Stomach (tissue), 19 donors: ENCODE results near the gene ARMH1. TPM values are rescaled to one million over a fixed set of nuclear protein-coding genes. Genes with fewer than 3 reads are reported as not detected.

Experiments used
- DNase-seq, 2 donors: peaks; one replicate each; pipeline versions ENCODE4 v3.0.0 to v3.0.0-alpha.2; 2013 to 2019
- H3K27ac ChIP-seq, 5 donors: fragments of 200-600 bp in 4 of 5; sonication (generic) in 4 of 5; one replicate each; pipeline ENCODE4 v1.5.1; 2013 to 2019; ENCODE audit warnings: mild to moderate bottlenecking in 1 of 5, moderate library complexity in 1 of 5
- H3K27me3 ChIP-seq, 3 donors: fragments of 200-600 bp; sonication (generic); one replicate each; pipeline ENCODE4 v1.5.1; 2017 to 2019; ENCODE audit warnings: mixed run types in 1 of 3
- H3K36me3 ChIP-seq, 4 donors: fragments of 200-600 bp; sonication (generic); 1 replicate in 3 of 4; 2 replicates in 1 of 4; pipeline ENCODE4 v1.5.1; 2016 to 2019
- H3K4me1 ChIP-seq, 4 donors: fragments of 200-600 bp; sonication (generic); one replicate each; pipeline ENCODE4 v1.5.1; 2016 to 2019
- H3K4me3 ChIP-seq, 4 donors: fragments of 200-600 bp; sonication (generic) in 3 of 4; one replicate each; pipeline ENCODE4 v1.5.1; 2016 to 2019; ENCODE audit warnings: mild to moderate bottlenecking in 1 of 4
- H3K9me3 ChIP-seq, 4 donors: fragments of 200-600 bp; sonication (generic); one replicate each; pipeline ENCODE4 v1.5.1; 2016 to 2019
- CTCF ChIP-seq, 7 experiments: fragments of 450-650 bp in 4 of 7; fragments of 200-600 bp in 3 of 7; sonication (generic) in 3 of 7; IDR thresholded peaks; one replicate each; pipeline ENCODE4 v1.5.1; 2016 to 2019; ENCODE audit warnings: antibody characterized with exemption in 7 of 7, control low read depth in 2 of 7, mild to moderate bottlenecking in 1 of 7
- EP300 ChIP-seq: sonication (generic); formaldehyde crosslinking; IDR thresholded peaks from one replicate; pipeline ENCODE4 v1.6.1; 2017; ENCODE audit warnings: antibody characterized with exemption
- POLR2A ChIP-seq, 4 donors: fragments of 450-650 bp; IDR thresholded peaks; one replicate each; pipeline ENCODE4 v1.6.1; 2016; ENCODE audit warnings: antibody characterized with exemption in 4 of 4, control low read depth in 2 of 4, mild to moderate bottlenecking in 1 of 4, moderate library complexity in 1 of 4
- POLR2AphosphoS5 ChIP-seq, 3 donors: sonication (generic); formaldehyde crosslinking; IDR thresholded peaks; one replicate each; pipeline ENCODE4 v1.6.1; 2016; ENCODE audit warnings: antibody characterized with exemption in 3 of 3
- WGBS, 5 donors: extraction: QIAGEN DNeasy Blood & Tissue Kit in 3 of 5; methylation state at CpG; one replicate each; pipeline versions ENCODE4 v1.1.5 to v1.1.7; 2013 to 2018; 5-methylcytosine and 5-hydroxymethylcytosine counted together
- intact Hi-C: fragments of 100-400 bp; cut with DNase I; formaldehyde crosslinking; loops from one replicate; pipeline ENCODE4 v1.15.1; 2023; ENCODE audit warnings: low total_unique reads
- long read RNA-seq, 10 donors: transcript quantifications; one replicate each; lab custom pipeline, GENCODE V29; 2026
- polyA plus RNA-seq, 3 donors: library from polyadenylated mRNA; stranded (reverse); fragments of 200-250 nt; gene quantifications; one replicate each; pipeline ENCODE4 v1.2.3, GENCODE V29; 2013
- total RNA-seq, 5 donors: library from RNA; depleted of rRNA; stranded (reverse); fragments of >200 nt; gene quantifications; one replicate each; pipeline versions ENCODE4 v1.1.0 to v1.2.3, GENCODE V29; 2014 to 2016
- donor health status: healthy with polysubstance abuse.
- donor health status: Bipolar disorder and iron deficiency.
- donor health status: healthy.

Gene ARMH1
- total RNA-seq = 1 to 10 TPM in 2 of 5 donors, not detected in 3; 3.3 to 3.7 TPM
- polyA plus RNA-seq = 1 to 10 TPM; 4.4 to 8.6 (median 5.7) TPM
- long read RNA-seq, donor 1 = 0 reads
- long read RNA-seq, donor 2 = 0 reads
- long read RNA-seq, donor 3 = 0 reads
- long read RNA-seq, donor 4 = 0 reads
- long read RNA-seq, donor 5 = 0 reads
- long read RNA-seq, donor 6 = 0 reads
- long read RNA-seq, donor 7 = 0 reads
- long read RNA-seq, donor 8 = 0 reads
- long read RNA-seq, donor 9 = 0 reads
- long read RNA-seq, donor 10 = 0 reads

GRCh38 chr1:44674113-44675000 lies at the start of gene ARMH1, which contains the start of gene TMEM53:
ARMH1 (plus strand) TSS chr1:44674714; CDS start chr1:44689698, 14,984 bp downstream.
TMEM53 (minus strand) TSS chr1:44674481; CDS start chr1:44674391, 90 bp downstream.
- H3K36me3 ChIP-seq = peaks cover 0 to 4% (median 0%) of the 10 kb centered on the region in 4 donors
- no peaks in the 10 kb centered on the region for H3K27me3 ChIP-seq
- H3K4me3 ChIP-seq = peak within 1 kb of the TSS; percentile 43 to 68 (median 54)
- intact Hi-C loops = no loop called here
- peak in 2 of 4 donors; percentile 21 to 53 for TF ChIP-seq POLR2A (IDR thresholded peaks at IDR 0.05)
- TF ChIP-seq EP300 = no peak
- TF ChIP-seq CTCF (IDR thresholded peaks at IDR 0.05) = no peak
- TF ChIP-seq POLR2AphosphoS5 (IDR thresholded peaks at IDR 0.05) = peak; percentile 7 to 74 (median 39)
- peaks cover 24 to 62% (median 33%) of the 10 kb centered on the region in 4 donors for H3K4me1 ChIP-seq
- no peaks in the 10 kb centered on the region for H3K9me3 ChIP-seq
- 0 to 2% (median 1%) methylated on average over 19 to 56 of the region's 56 CpGs for WGBS, 5 donors
- H3K27ac ChIP-seq = peak within 1 kb of the TSS; percentile 93 to 99 (median 98)
- DNase-seq = peak; percentile 99 to 100

- no peaks in the 10 kb centered on the region for H3K4me1 ChIP-seq
- no peak for DNase-seq
- no peak for TF ChIP-seq POLR2A (IDR thresholded peaks at IDR 0.05)
- TF ChIP-seq POLR2AphosphoS5 (IDR thresholded peaks at IDR 0.05) = no peak
- TF ChIP-seq EP300 = no peak
- no peak for TF ChIP-seq CTCF (IDR thresholded peaks at IDR 0.05)
- H3K36me3 ChIP-seq = no peaks in the 10 kb centered on the region
- no peak overlapping the region for H3K27ac ChIP-seq
- H3K9me3 ChIP-seq = no peaks in the 10 kb centered on the region
- WGBS, 5 donors = 74 to 88% (median 86%) methylated on average over 5 to 7 of the region's 7 CpGs
- H3K27me3 ChIP-seq = no peaks in the 10 kb centered on the region
- intact Hi-C loops = no loop called here
- no peak overlapping the region for H3K4me3 ChIP-seq
Observed at GRCh38 chr1:44625348-44625747, 49.2 kb upstream of the ARMH1 start.

- intact Hi-C loops = no loop called here
- Histone ChIP-seq H3K9me3 (no peaks in the 10 kb centered on the region), H3K4me1 (peaks cover 16 to 26% (median 22%) of the 10 kb centered on the region in 4 donors), H3K27me3 (no peaks in the 10 kb centered on the region), H3K4me3 (no peak overlapping the region), H3K27ac (no peak overlapping the region), H3K36me3 (peaks cover 0 to 12% (median 11%) of the 10 kb centered on the region in 4 donors)
- WGBS, 5 donors = 72 to 82% (median 73%) methylated on average over 5 of the region's 5 CpGs
- peak in 1 of 3 donors; percentile 31 for TF ChIP-seq POLR2AphosphoS5 (IDR thresholded peaks at IDR 0.05)
- TF ChIP-seq POLR2A (IDR thresholded peaks at IDR 0.05) = no peak
- no peak for DNase-seq
Observed at GRCh38 chr1:44628962-44629756, 45.4 kb upstream of the ARMH1 start.

GRCh38 chr1:44630116-44630515 lies 44.4 kb upstream of the ARMH1 start:
- DNase-seq = no peak
- 93 to 100% (median 97%) methylated on average over 2 of the region's 2 CpGs for WGBS, 5 donors
- Histone ChIP-seq H3K27me3 (no peaks in the 10 kb centered on the region), H3K4me1 (peaks cover 16 to 35% (median 30%) of the 10 kb centered on the region in 4 donors), H3K9me3 (no peaks in the 10 kb centered on the region), H3K4me3 (no peak overlapping the region), H3K27ac (no peak overlapping the region), H3K36me3 (peaks cover 3 to 22% (median 20%) of the 10 kb centered on the region in 4 donors)
- intact Hi-C loops = no loop called here
- TF ChIP-seq POLR2AphosphoS5 (IDR thresholded peaks at IDR 0.05) = no peak
- no peak for TF ChIP-seq EP300

GRCh38 chr1:44631333-44631646 lies 43.2 kb upstream of the ARMH1 start:
- WGBS, 5 donors = 11 to 29% (median 18%) methylated on average over 2 to 8 of the region's 8 CpGs
- peak overlapping the region; percentile 87 to 96 (median 92) for H3K27ac ChIP-seq
- H3K4me3 ChIP-seq = peak overlapping the region; percentile 83 to 95 (median 83)
- H3K9me3 ChIP-seq = no peaks in the 10 kb centered on the region
- H3K4me1 ChIP-seq = peaks cover 16 to 44% (median 33%) of the 10 kb centered on the region in 4 donors
- no peaks in the 10 kb centered on the region for H3K27me3 ChIP-seq
- intact Hi-C loops = no loop called here
- H3K36me3 ChIP-seq = peaks cover 14 to 33% (median 32%) of the 10 kb centered on the region in 4 donors
- DNase-seq = no peak
- TF ChIP-seq POLR2AphosphoS5 (IDR thresholded peaks at IDR 0.05) (no peak), POLR2A (IDR thresholded peaks at IDR 0.05) (no peak), CTCF (IDR thresholded peaks at IDR 0.05) (no peak), EP300 (peak; percentile 23)
